PC-3 (cell line): ENCODE results near the gene ETS1. TPM values are rescaled to one million over a fixed set of nuclear protein-coding genes. Genes with fewer than 3 reads are reported as not detected.

Experiments
- ATAC-seq: fragments of 200-7000 bp; cut with Tn5 transposase; 2 replicates; pipeline ENCODE4 v1.9.1; 2020; ENCODE audit warnings: mild to moderate bottlenecking, moderate library complexity
- BruUV-seq: library from RNA; stranded (reverse); fragments of 400-500 nt; replicated peaks from 2 replicates; lab custom pipeline; 2021; lab: Mats Ljungman, UMichigan
- CTCF ChIA-PET: fragments of 300-600 bp; sonication (Branson Sonifier 250); formaldehyde crosslinking; loops from one replicate; lab custom pipeline; 2022; ENCODE audit warnings: antibody characterized with exemption; lab: Charles Lee
- POLR2A ChIA-PET: fragments of 300-600 bp; sonication (Branson Sonifier 250); formaldehyde crosslinking; loops from one replicate; lab custom pipeline; 2022; ENCODE audit warnings: antibody characterized with exemption; ENCODE audit not compliant: unreplicated experiment; lab: Charles Lee
- DNase-seq: peaks from one replicate; pipeline ENCODE4 v3.0.0-alpha.2; 2015
- H2AFZ ChIP-seq: fragments of 300-600 bp; sonication (generic); 2 replicates; pipeline ENCODE4 v1.6.0; 2016; ENCODE audit warnings: antibody characterized with exemption, low read length
- H3F3A ChIP-seq: fragments of 300-600 bp; sonication (generic); one replicate; pipeline ENCODE4 v1.6.0; 2017; ENCODE audit warnings: antibody characterized with exemption, low read length, control low read depth, mild to moderate bottlenecking; ENCODE audit not compliant: unreplicated experiment
- H3K27ac ChIP-seq: fragments of 300-600 bp; sonication (generic); 2 replicates; pipeline ENCODE4 v1.5.1; 2016; ENCODE audit warnings: mild to moderate bottlenecking, low read length
- H3K27me3 ChIP-seq: fragments of 300-600 bp; sonication (generic); 2 replicates; pipeline ENCODE4 v1.6.1; 2016; ENCODE audit warnings: low read length, mixed read lengths
- H3K36me3 ChIP-seq: fragments of 300-600 bp; sonication (generic); 2 replicates; pipeline ENCODE4 v1.6.1; 2016; ENCODE audit warnings: low read depth, mixed run types, low read length, mixed read lengths
- H3K4me1 ChIP-seq: fragments of 300-600 bp; sonication (generic); 2 replicates; pipeline ENCODE4 v1.5.1; 2016; ENCODE audit warnings: low read length; ENCODE audit not compliant: insufficient read depth
- H3K4me2 ChIP-seq: fragments of 300-600 bp; sonication (generic); 2 replicates; pipeline ENCODE4 v1.6.0; 2016; ENCODE audit warnings: low read length
- H3K4me3 ChIP-seq: fragments of 300-600 bp; sonication (generic); 2 replicates; pipeline ENCODE4 v1.5.1; 2016; ENCODE audit warnings: mild to moderate bottlenecking, low read length, mixed read lengths
- H3K79me2 ChIP-seq: fragments of 300-600 bp; sonication (generic); 2 replicates; pipeline ENCODE4 v1.6.1; 2017; ENCODE audit warnings: low read length, mixed read lengths
- H3K9ac ChIP-seq: fragments of 300-600 bp; sonication (generic); 2 replicates; pipeline ENCODE4 v1.6.0; 2016; ENCODE audit warnings: mild to moderate bottlenecking, low read length
- H3K9me2 ChIP-seq: fragments of 300-600 bp; sonication (generic); replicated peaks from 2 replicates; pipeline ENCODE4 v1.6.1; 2016; ENCODE audit warnings: mixed run types, low read length, mixed read lengths
- H3K9me3 ChIP-seq: fragments of 300-600 bp; sonication (generic); 2 replicates; pipeline ENCODE4 v1.6.1; 2016; ENCODE audit warnings: low read length, mixed read lengths
- H4K20me1 ChIP-seq: fragments of 300-600 bp; sonication (generic); 2 replicates; pipeline ENCODE4 v1.6.1; 2016; ENCODE audit warnings: low read length, mixed read lengths
- EZH2 ChIP-seq: fragments of 300-600 bp; sonication (generic); IDR thresholded peaks from one replicate; pipeline ENCODE4 v1.6.1; 2017; ENCODE audit warnings: antibody characterized with exemption, mild to moderate bottlenecking, low read length; ENCODE audit not compliant: unreplicated experiment
- EZH2phosphoT487 ChIP-seq: fragments of 300-600 bp; sonication (generic); IDR thresholded peaks from 2 replicates; pipeline ENCODE4 v1.6.1; 2018; ENCODE audit warnings: mild to moderate bottlenecking, antibody characterized with exemption, low read length, borderline replicate concordance
- intact Hi-C: fragments of 100-400 bp; cut with micrococcal nuclease; formaldehyde crosslinking; loops from 2 replicates; pipeline ENCODE4 v1.9.0; 2023
- total RNA-seq: library from RNA; depleted of rRNA; stranded (reverse); fragments of >200 nt; gene quantifications from 2 replicates; pipeline ENCODE4 v1.2.3, GENCODE V29; 2014
- TF ChIP-seq, protein P1 (sequence below): fragments of 300-600 bp; sonication (generic); conservative IDR thresholded peaks from 2 replicates; pipeline ENCODE4 v1.5.1; 2017; ENCODE audit warnings: antibody characterized with exemption, low read depth, mild to moderate bottlenecking, low read length

The ETS1 gene
- total RNA-seq, 1 experiment from 2014 or later, result 52.0 TPM

DNA sequence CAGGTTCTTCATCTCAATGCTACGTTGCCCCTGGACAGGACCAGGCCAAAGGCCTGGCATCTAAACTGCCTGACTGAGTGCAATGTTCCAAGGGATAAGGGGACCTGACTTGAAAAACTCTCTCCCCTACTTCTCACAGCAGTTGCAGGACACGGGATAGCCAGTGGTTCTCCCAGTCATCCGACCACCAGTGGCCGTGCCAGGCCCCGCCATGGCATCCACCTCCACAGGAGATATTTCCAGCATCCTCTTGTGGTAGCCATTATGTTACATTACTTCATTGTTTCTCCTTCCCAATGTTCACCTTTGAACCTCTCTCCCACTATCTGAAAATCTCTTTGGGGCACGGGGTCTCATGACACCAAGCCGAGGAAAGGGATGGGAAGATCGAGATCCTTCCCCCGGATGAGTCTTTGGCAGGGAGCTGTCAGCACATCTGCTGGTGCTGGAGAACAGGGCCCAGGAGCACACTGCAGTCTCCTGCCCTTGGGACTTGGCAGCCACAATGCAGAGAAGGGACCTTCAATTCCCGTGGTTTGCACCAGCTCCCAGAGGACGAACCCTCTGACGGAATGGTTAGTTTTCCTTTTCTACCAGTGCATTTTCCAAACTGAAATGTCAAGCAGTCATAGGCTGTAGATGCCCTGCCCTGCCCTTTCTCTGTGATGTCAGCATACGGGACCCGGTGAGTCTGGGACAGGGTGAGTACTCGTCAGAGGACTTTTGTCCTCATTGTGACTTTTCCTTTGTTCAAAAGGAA lies 121.2 kb downstream of the ETS1 start:
- POLR2A ChIA-PET, result no interaction called here
- Histone ChIP-seq H3K9ac (no peak overlapping the region), H3K79me2 (peaks cover 76% of the 10 kb centered on the region), H3F3A (no peaks in the 10 kb centered on the region), H3K4me3 (no peak overlapping the region), H3K4me1 (peaks cover 21% of the 10 kb centered on the region), H3K4me2 (no peak overlapping the region), H4K20me1 (no peaks in the 10 kb centered on the region), H3K27me3 (no peaks in the 10 kb centered on the region), H3K36me3 (peaks cover 84% of the 10 kb centered on the region), H3K9me3 (no peaks in the 10 kb centered on the region), H3K27ac (no peak overlapping the region), H3K9me2 (no peaks in the 10 kb centered on the region), H2AFZ (no peak overlapping the region)
- CTCF ChIA-PET, result no interaction called here
- no TSS peak for BruUV-seq
- intact Hi-C loops, result no loop called here
- TF ChIP-seq EZH2 (no peak), EZH2phosphoT487 (no peak)
- TF ChIP-seq, protein P1, sequence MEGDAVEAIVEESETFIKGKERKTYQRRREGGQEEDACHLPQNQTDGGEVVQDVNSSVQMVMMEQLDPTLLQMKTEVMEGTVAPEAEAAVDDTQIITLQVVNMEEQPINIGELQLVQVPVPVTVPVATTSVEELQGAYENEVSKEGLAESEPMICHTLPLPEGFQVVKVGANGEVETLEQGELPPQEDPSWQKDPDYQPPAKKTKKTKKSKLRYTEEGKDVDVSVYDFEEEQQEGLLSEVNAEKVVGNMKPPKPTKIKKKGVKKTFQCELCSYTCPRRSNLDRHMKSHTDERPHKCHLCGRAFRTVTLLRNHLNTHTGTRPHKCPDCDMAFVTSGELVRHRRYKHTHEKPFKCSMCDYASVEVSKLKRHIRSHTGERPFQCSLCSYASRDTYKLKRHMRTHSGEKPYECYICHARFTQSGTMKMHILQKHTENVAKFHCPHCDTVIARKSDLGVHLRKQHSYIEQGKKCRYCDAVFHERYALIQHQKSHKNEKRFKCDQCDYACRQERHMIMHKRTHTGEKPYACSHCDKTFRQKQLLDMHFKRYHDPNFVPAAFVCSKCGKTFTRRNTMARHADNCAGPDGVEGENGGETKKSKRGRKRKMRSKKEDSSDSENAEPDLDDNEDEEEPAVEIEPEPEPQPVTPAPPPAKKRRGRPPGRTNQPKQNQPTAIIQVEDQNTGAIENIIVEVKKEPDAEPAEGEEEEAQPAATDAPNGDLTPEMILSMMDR, result no peak
- no peak for DNase-seq
- ATAC-seq, result no peak

DNA sequence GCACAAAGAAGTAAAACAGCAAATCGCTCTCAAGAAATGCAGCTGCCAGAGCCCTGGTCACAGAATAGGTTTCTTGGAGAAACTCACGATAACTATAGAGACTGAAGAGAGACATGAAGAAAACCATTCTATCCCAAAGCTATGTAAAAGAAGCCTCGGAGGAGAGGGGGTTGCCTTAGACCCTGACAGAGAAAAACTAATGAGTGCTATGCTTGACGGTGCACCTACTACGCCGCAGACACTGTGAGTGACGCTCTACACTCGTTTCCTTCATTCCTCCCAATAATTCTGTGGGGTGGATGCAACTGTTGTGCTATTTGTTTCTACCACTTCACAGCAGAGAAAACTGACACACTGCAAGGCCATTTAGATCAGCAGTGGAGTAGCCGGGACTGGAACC lies 121.8 kb downstream of the ETS1 start:
- CTCF ChIA-PET, result no interaction called here
- Histone ChIP-seq H3K27me3 (no peaks in the 10 kb centered on the region), H3K4me3 (no peak overlapping the region), H3K36me3 (peaks cover 85% of the 10 kb centered on the region), H3K9me3 (no peaks in the 10 kb centered on the region), H3K4me2 (no peak overlapping the region), H3K9ac (no peak overlapping the region), H3K27ac (no peak overlapping the region), H2AFZ (no peak overlapping the region), H3K4me1 (peaks cover 21% of the 10 kb centered on the region), H4K20me1 (no peaks in the 10 kb centered on the region), H3K79me2 (peaks cover 70% of the 10 kb centered on the region), H3K9me2 (no peaks in the 10 kb centered on the region), H3F3A (no peaks in the 10 kb centered on the region)
- BruUV-seq, result no TSS peak
- no peak for DNase-seq
- TF ChIP-seq EZH2 (no peak), EZH2phosphoT487 (no peak)
- TF ChIP-seq, protein P1, result no peak
- POLR2A ChIA-PET, result no interaction called here
- ATAC-seq, result no peak
- intact Hi-C loops, result no loop called here

- Histone ChIP-seq H3K4me1 (peaks cover 21% of the 10 kb centered on the region), H3K4me2 (no peak overlapping the region), H3K36me3 (peaks cover 86% of the 10 kb centered on the region), H3K79me2 (peaks cover 66% of the 10 kb centered on the region), H3K9ac (no peak overlapping the region), H4K20me1 (no peaks in the 10 kb centered on the region), H3K9me2 (no peaks in the 10 kb centered on the region), H3F3A (no peaks in the 10 kb centered on the region), H3K9me3 (no peaks in the 10 kb centered on the region), H3K27ac (no peak overlapping the region), H3K27me3 (no peaks in the 10 kb centered on the region), H2AFZ (no peak overlapping the region), H3K4me3 (no peak overlapping the region)
- intact Hi-C loops, result no loop called here
- POLR2A ChIA-PET, result no interaction called here
- no TSS peak for BruUV-seq
- ATAC-seq (no peak), DNase-seq (no peak)
- no peak for TF ChIP-seq EZH2
- TF ChIP-seq, protein P1, result no peak
- no peak for TF ChIP-seq EZH2phosphoT487
- CTCF ChIA-PET, result no interaction called here
These were observed 122.4 kb downstream of the ETS1 start for GRCh38 chr11:128464878-128465450.
